Measurements from ENCODE around the gene PNPLA3.

Gene PNPLA3

GRCh38 chr22:43967069-43967468 lies 43.5 kb downstream of the PNPLA3 start:
- CTCF ChIA-PET: interaction anchor here (1.3 to 2.5 kb wide), 2 partner anchors 21 to 26 kb away, joined by 8 to 11 read pairs; no protein-coding TSS in a partner anchor
- TF ChIP-seq CTCF (IDR thresholded peaks at IDR 0.05; ENCODE audit: control extremely low read depth, extremely low read depth, low read depth, missing control alignments): no peak
- POLR2A ChIA-PET: no interaction called here
- DNase-seq (ENCODE audit: extremely low spot score): no peak

- DNase-seq (ENCODE audit: extremely low spot score): no peak
- POLR2A ChIA-PET: no interaction called here
- TF ChIP-seq CTCF (IDR thresholded peaks at IDR 0.05; ENCODE audit: control extremely low read depth, extremely low read depth, low read depth, missing control alignments): no peak
- CTCF ChIA-PET: interaction anchor here (1.8 to 2.5 kb wide), 2 partner anchors 23 to 25 kb away, joined by 7 to 8 read pairs; no protein-coding TSS in a partner anchor
Observed at GRCh38 chr22:43968614-43969013, 45.0 kb downstream of the PNPLA3 start.

GRCh38 chr22:43969021-43969878 lies 45.6 kb downstream of the PNPLA3 start:
- DNase-seq (ENCODE audit: extremely low spot score): no peak
- TF ChIP-seq CTCF (IDR thresholded peaks at IDR 0.05; ENCODE audit: control extremely low read depth, extremely low read depth, low read depth, missing control alignments): no peak
- POLR2A ChIA-PET: no interaction called here
- CTCF ChIA-PET: interaction anchor here (1.8 to 2.5 kb wide), 2 partner anchors 23 to 24 kb away, joined by 7 to 8 read pairs; no protein-coding TSS in a partner anchor

GRCh38 chr22:43969989-43970755 lies 46.6 kb downstream of the PNPLA3 start:
- CTCF ChIA-PET: interaction anchor here (1.8 kb wide), 1 partner anchor 23 kb away, joined by 7 read pairs; no protein-coding TSS in a partner anchor
- no peak for TF ChIP-seq CTCF (IDR thresholded peaks at IDR 0.05; ENCODE audit: control extremely low read depth, extremely low read depth, low read depth, missing control alignments)

GRCh38 chr22:43971112-43971511 lies 47.5 kb downstream of the PNPLA3 start:
- no peak for DNase-seq (ENCODE audit: extremely low spot score)
- CTCF ChIA-PET: interaction anchor here (2.1 kb wide), 1 partner anchor 25 kb away, joined by 5 read pairs; no protein-coding TSS in a partner anchor
- POLR2A ChIA-PET: no interaction called here
- no peak for TF ChIP-seq CTCF (IDR thresholded peaks at IDR 0.05; ENCODE audit: control extremely low read depth, extremely low read depth, low read depth, missing control alignments)

More at GRCh38 chr22:43969989-43970755, 46.6 kb downstream of the PNPLA3 start:
- POLR2A ChIA-PET: no interaction called here
- DNase-seq (ENCODE audit: extremely low spot score): no peak

GRCh38 chr22:43972931-43973462 lies 49.4 kb downstream of the PNPLA3 start:
- CTCF ChIA-PET: interaction anchor here (2.1 to 3.0 kb wide), 3 partner anchors 20 to 112 kb away, joined by 5 to 18 read pairs (median 9); no protein-coding TSS in a partner anchor
- TF ChIP-seq CTCF (IDR thresholded peaks at IDR 0.05; ENCODE audit: control extremely low read depth, extremely low read depth, low read depth, missing control alignments): no peak
- DNase-seq (ENCODE audit: extremely low spot score): no peak
- POLR2A ChIA-PET: no interaction called here
